GM21423 (cell line): ENCODE results near the gene SLC16A1.
"Not testable (repeated sequence)": the region's sequence is repeated elsewhere in the genome, so short reads cannot be mapped to it uniquely, and the experiment has no call there.

Source experiments
- ATAC-seq: cut with Tn5 transposase; IDR thresholded peaks from one replicate; pipeline ENCODE4 v1.9.1; 2021; ENCODE audit warnings: mild to moderate bottlenecking, moderate library complexity; ENCODE audit not compliant: unreplicated experiment

The SLC16A1 gene

DNA sequence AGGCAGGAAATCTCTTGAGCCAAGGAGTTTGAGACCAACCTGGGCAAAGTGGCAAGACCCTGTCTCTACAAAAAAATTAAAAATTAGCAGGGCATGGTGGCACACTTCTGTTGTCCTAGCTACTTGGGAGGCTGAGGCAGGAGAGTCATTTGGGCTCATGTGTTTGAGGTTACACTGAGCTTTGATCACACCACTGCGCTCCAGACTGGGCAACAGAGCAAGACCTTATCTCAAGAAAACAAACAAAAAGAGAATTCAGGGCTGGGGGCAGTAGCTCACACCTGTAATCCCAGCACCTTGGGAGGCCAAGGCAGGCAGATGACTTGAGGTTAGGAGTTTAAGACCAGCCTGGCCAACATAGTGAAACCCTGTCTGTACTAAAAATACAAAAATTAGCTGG is 17.8 kb upstream of the SLC16A1 start:
- no peak for ATAC-seq

DNA sequence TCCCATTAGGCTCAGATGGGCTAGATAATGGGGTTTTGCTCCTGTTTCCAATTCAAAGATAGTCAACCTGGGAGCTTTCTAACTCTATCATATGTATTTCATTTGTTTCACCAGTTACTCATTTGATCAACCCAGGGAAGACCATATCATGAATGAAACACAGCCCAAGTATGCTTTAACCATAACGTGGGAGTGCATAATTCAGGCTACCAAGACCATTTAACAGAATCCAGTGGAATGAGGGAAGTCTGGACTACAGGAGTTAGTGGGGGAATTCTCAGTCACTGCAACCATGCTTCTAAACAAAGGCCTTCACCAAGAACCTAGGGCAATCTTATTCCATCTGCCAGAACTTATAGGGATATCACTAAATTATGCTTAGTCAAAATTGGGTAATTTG is 15.0 kb upstream of the SLC16A1 start:
- no peak for ATAC-seq

DNA sequence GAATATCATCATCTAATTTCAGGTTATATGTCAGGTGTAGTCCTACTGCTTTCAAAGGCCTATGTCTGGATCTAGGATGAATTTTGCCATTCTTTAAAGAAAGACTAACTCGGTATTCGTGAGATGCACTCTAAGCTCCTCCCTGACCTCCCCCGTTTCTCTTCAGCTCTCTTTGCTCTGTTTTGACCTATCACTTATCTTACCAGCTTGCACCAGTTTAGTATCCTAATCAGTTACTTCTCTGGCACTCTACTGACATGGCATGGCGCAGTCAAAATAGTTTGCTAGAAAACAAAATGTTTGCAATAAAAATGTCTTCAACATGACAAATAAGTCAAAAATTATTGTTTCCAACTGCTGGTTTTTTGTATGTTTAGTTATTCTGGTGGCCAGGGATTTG is 8.4 kb upstream of the SLC16A1 start:
- ATAC-seq: no peak

DNA sequence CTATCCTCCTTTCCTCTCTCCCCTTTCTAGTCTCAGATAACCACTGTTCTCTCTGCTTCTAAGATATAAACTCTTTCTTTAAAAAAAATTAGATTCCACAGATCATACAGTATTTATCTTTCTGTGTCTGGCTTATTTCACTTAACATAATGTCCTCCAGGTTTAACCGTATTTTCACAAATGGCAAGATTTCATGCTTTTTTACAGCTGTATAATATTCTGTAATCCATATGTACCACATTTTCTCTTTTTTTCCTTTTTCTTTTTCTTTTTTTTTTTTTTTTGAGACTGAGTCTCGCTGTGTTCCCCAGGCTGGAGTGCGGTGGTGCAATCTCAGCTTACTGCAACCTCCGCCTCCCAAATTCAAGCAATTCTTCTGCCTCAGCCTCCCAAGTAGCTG is 5.1 kb upstream of the SLC16A1 start:
- no peak for ATAC-seq

DNA sequence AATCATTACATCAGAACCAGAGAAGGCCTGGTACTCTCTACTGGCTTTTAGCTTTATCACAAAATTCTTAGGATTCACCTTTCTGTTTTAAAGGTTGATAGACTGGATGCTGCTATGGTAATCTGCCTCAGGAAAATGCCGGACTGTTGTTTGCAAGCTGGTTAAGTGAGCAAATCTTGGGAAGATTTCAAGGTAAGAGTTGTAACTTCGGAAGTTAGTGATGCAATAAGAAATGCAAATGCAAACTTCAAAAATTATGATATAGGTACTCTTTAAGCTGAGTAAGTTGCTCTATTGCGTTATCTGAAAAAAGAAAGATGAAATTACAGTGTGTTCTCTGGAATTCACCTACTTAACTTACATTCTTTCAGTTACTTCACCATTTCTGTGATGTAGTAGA is 4.4 kb upstream of the SLC16A1 start:
- no peak for ATAC-seq

DNA sequence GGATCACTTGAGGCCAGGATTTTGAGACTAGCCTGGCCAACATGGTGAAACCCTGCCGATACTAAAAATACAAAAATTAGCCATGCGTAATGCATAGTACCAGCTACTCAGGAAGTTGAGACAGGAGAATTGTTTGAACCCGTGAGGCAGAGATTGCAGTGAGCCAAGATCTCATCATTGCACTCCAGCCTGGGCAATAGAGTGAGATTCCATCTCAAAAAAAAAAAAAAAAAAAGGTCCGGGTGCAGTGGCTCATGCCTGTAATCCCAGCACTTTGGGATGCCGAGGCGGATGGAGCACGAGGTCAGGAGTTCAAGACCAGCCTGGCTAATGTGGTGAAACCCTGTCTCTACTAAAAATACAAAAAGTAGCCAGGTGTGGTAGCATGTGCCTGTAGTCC is 2.2 kb upstream of the SLC16A1 start:
- ATAC-seq: not testable (repeated sequence)

DNA sequence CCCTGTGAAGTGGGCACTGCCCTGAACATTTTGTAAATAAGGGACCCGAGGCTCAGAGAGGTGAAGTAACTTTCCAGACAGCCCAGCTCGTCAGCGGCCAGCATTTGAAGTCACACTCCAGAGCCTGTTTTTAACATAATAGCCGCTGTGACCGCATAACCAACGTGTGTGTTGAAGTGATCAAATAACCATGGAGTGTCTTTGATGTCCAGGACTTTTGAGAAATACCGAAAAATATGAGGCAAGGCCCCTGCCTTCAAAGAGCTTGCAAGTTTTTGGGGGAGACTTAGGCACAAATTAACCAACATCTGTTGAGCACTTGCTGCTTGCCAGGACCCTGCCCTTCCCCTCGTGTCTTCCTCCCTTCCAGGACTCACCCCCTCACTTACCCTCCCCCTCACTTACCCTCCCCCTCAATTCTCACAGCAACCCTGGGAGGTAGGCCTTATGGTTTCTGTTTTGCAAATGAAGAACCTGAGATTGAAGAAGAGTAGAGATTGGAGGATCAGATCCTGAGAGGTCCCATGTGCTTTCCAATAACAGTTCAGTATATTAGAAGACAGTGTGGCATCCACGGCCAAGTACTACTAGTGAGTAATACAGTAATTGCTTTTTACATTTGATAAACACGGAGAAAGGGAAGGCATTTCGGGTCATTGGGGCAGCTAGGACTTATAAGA is 1.3 kb upstream of the SLC16A1 start:
- peak; percentile 48 for ATAC-seq

DNA sequence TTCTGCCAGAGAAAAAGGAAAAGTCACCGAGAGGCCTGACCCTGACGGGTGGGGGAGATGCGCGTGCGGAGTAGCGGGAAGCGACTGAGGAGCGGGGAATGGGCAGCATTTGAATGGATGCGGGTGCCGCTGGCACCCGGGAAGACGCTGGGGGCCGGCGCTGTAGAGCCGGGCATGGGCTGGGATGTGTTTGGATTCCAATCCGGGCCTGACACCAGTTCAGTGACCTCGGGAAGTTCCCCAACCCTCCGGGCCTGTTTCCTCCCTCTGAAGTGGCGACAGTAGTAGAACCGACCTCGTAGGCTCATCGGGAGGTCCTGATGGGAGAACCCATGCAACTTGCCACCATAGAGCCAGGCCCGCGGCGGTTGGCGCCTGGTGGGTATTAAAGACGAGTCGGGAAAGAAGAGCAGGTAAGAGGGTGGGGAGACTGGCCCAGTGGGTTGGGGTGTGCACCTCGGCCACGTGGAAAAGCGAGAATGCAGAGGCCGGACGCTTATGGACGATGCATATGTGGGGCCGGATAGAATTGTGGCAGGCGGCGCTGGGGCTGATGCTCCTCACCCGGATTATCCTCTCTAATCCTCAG is 642 bp upstream of the SLC16A1 start:
- ATAC-seq: peak; percentile 0

DNA sequence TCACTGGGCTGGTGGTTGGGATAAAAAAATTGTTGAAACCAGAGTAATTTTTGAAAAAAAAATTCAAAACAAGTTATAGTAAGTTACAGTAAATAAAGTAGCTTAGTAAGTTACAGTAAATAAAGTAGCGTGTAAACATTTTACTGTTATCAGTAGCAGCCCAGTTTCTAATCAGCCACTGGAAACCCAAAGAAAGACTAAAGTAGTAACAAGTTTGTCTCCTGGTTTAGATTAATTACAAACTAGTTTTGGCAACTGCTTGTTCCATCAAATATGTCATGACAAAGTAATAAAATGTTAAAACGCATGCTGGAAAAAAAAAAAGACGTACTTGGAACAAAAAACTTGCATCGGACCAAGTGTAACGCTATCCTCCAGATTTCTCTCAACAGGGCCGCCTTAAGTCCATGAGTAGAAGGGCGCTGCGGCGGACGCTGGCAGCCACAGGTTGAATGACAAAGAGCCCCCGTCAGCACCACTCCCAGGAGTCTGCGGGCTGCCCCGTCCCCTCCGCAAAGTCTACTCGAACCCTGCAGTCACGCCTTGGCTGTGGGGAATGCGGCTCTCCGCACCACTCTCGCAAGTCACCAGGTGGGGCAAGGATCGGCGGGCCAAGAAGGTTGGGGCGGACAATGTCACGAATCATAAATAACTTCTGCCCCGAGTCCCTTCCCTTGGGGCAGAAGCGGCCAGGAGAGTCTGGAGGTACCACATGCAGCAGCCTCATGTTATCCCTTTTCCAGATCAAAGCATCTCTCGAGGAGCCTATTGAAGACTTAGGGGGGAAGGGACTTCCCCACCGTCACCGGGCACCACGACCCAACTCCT is 837 bp downstream of the SLC16A1 start:
- peak; percentile 19 for ATAC-seq

DNA sequence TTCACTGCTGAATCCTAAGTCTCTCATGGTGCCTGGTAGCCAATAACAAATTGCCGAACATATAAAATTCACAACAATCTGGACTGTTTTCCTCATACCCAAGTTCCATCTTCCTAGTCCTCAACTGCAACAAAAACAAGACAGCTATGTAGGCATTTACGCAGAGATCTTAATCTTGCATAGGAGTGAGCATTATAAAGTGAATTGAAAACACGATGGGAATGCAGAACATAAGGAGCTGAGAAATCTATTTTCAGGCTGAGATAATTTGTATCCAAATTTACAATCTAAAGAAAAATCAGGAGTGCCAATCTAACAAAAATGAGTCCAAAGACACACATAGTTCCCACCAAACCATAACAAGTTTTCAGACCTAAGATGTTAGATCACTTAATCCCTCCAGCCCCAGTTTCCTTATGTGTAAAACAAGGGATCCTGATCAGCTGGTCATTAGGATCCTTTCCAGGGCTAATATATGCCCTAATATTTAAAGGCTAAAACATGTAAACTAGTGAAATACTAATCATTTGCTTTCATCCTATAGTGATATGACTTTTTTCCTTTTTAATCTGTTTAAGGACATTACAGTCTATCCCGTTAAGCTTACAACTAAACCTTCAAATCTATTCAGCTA is 1.9 kb downstream of the SLC16A1 start:
- no peak for ATAC-seq

DNA sequence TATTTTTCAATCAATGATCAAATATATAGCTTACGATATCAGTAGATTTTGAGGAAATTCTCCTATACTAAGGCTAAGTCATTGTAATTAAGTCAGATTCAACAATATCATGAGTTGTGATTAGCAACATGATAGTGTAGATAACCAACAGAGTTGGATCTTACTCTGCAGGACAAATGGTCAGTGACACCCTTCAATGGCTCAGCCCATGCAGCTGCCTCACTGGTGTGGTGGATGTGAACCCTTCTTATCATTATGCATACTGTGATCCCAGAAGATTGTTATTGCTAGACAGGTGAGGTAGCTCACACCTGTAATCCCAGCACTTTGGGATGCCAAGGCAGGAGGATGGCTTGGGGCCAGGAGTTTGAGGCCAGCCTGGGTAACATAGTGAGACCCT is 5.6 kb downstream of the SLC16A1 start:
- ATAC-seq: no peak

DNA sequence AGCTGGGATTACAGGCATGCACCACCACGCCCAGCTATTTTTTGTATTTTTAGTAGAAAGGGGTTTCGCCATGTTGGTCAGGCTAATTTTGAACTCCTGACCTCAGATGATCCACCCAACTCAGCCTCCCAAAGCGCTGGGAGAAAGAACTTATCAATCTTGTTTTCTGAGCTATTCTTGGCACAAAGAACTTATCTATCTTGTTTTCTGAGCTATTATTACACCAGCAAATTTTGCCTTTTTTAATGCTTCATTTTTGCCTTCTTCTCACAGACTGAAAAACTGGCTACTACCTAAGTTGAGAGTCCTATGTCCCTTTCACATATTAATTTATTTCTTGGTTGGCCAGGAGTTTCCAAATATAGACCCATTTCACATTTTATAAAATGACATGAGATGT is 9.3 kb downstream of the SLC16A1 start:
- ATAC-seq: no peak

DNA sequence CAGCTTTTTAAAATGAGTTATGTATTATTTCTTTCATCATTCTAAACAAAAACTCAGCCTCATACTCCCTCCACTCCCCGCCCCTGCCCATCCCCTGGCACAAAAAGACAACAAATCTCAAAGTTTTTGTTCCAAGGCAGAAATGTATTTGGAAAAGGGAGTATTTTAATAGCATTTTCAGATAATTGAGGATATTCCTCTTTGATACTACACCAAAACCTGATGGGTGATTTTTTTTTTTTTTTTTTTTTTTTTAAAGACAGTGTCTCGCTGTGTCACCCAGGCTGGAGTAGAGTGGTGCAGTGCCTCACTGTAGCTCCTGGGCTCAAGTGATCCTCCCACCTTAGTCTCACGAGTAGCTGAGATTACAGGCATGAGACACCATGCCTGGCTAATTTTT is 16.2 kb downstream of the SLC16A1 start:
- ATAC-seq: no peak

DNA sequence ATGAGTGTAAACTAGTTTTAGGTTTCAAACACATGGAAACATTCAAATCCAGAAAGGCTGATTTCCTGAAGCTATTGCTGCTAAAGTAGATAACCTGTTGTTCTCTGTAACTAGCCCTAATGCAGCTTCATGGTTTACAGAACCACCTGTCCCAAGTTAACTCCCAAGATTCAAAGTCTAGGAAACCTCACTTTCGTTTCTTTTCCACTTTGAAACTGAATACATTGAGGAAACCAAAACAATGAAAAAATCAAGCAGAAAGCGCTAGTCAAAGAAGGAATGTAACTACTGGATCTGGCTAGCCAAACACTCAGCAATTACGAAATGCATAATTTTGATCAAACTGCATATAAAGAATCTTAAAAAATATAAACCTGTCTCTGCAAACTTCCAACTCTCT is 17.8 kb downstream of the SLC16A1 start:
- no peak for ATAC-seq

DNA sequence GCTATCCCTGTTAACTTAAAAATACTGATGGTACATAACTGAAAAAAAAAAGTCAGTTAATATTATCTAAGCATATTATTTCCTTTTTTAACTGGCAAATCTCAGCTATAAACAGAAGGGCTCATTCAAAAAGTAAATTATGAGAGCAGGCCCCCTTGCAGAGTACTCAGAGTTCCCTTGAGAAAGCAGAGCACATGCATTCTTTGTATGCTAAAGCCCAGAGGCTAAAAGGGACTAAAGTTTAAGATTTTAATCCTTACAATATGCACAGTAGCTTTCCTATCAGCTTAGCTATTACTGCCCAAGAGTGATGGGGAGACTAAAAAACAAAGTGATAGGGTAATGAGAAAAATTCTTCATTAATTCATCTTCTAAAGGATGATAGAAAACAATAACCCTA is 18.5 kb downstream of the SLC16A1 start:
- no peak for ATAC-seq

DNA sequence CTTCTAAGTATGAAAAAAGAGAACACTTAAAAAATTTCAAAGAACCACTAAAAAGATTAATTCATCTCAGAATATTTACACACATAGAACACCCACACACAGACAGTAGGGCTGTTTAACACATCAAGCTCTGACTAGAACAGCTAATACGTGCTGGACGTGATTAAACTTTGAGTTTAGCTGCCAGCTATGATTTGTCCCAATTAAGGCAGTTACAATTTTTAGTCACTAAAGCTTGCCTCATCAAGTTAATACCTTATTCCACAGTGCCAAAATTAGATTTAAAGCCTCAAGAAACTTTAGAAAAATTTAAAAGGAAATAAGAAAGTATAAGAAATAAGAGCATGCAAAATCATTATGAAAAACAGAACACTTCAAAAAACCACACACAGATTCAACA is 18.9 kb downstream of the SLC16A1 start:
- ATAC-seq: no peak

DNA sequence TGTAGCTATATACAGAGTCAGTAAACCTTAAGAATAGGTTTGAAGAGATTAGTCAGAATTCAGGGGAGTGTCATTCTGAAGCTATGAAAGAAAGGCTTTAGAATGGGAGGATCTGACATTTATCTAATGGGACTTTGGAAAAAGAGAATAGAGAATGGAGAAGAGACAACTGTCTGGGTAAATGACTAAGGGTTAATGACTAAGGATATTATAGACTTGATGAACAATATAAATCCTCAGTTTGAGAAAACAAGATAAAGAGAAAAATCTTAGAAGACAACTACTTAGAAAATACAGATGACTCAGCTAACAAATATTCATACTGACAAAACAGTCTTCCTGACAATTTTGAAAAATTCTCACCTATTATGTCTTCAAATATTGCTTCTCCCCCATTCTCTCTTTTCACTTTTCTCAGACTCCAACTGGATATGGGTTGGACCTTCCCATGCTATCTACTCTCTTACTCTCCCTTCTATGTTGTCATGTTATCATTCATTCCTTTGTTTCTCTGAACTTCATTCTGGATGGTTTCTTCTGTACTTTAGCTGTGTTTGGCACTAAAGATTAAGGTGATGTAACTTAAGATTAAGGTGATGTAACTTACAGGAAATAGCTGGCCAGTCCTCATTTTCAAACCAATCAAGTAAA is 20.4 kb downstream of the SLC16A1 start:
- ATAC-seq: no peak

DNA sequence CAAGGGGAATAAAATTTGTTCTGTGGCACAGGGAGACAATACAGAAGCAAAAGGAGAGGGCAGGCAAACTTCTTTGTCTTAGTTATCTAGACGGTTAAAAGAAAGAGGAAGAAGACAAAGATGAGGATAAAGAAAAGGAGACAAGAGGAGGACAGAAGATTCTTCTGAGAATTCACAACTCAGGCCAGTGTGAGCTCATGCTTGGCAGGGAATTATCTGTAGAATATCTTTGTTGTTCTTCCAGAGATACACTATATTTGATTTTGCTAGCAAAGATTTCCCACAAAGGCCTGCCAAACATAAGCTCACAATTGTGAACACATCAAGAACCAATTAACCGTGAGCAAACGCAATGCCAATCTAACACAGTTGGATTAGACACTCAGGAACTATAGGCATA is 21.4 kb downstream of the SLC16A1 start:
- ATAC-seq: no peak

DNA sequence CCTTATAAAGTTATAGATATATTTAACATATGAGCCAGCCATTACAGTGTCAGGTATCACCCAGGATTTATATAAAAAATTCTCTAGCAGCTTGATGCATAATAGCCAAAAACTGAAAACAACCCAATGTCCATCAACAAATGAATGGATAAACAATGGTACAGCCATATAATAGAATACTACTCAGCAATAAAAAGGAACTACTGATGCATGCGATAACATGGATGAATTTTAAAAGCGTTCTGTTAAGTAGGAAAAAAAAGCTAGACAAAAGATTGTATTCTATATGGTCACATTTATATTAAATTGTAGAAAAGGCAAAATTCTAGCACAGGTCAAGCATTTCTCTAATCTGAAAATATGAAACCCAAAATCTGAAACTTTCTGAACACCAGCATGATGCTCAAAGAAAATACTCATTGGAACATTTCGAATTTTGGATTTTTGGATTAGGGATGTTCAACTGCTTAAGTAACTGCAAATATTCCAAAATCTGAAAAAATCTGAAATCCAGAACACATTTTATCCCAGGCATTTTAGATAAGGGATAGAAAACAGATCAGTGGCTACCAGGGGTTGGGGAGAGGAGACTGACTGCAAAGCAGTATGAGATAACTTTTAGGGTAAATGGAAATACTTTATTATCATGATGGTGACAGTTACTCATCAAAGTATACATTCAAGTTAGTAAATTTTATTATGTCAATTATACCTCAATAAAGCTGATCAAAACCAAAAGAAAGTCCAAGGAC is 22.0 kb downstream of the SLC16A1 start:
- ATAC-seq: no peak

DNA sequence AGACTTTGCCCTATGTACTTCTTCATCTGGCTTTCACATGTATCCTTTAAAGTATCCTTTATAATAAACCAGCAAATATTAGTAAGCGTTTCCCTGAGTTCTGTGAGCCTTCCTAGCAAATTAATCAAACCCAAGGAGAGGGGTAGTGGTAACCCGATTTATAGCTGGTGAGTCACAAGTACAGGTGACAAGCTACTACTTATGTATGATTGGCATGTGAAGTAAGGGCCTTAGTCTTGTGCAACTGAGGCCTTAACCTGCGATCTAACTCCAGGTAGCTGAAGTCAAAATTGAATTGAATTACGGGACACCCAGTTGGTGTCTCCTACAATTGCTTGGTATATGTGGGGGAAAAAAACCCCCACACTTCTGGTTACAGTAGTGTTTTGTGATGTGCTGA is 26.0 kb downstream of the SLC16A1 start:
- ATAC-seq: no peak
